ENCODE data around the gene GCNT1. TPM values are rescaled to one million over a fixed set of nuclear protein-coding genes. Genes with fewer than 3 reads are reported as not detected.
"Not testable (repeated sequence)": the region's sequence is repeated elsewhere in the genome, so short reads cannot be mapped to it uniquely, and the experiment has no call there.

The GCNT1 gene
- total RNA-seq, 1 experiment from 2014 or later, result 10.1 TPM

DNA sequence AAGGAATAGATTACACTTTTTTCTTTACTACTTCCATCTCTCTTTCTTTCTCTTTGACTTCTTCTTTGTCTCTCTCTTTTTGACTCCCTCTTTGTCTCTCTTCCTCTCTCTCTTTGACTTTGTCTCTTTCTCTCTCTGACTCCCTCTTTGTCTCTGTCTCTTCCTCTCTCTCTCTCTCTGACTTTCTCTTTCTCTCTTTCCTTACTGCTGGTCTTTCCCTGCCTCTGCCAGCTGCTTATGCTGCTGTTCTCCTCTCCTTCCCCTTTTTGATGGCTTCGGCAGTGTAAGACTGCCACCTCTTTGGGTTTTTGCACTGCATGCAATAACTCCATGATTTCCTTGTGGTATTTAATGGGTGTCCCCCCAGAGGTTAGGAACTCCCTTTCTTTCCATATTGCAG, 32.1 kb downstream of the GCNT1 start:
- not testable (repeated sequence) for H3K4me1 ChIP-seq; H3K27me3 ChIP-seq; H3K27ac ChIP-seq; H3K36me3 ChIP-seq; DNase-seq; H3K9me3 ChIP-seq (replicated peaks); H3K4me3 ChIP-seq

DNA sequence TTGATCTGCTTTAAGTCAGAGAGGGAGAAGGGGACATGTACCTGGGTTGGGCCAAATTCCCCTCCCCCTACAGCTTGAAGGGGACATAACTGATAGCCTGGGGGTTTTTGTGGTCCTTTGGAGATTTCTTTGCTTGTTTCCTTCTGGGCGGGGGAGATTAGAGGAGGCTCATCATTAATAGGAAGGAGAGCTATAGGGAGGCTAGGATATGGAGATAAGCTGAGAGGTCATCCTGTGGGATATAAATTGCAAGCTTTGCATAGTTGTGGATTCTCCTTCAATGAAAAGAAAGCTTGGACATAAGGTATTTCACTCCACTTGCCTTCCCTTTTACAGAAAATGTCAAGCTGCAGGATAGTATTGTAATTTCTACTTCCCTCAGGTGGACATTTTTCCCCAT, 34.5 kb downstream of the GCNT1 start:
- H3K4me1 ChIP-seq; H3K4me3 ChIP-seq; H3K9me3 ChIP-seq (replicated peaks); DNase-seq; H3K27me3 ChIP-seq; H3K27ac ChIP-seq; H3K36me3 ChIP-seq: not testable (repeated sequence)

DNA sequence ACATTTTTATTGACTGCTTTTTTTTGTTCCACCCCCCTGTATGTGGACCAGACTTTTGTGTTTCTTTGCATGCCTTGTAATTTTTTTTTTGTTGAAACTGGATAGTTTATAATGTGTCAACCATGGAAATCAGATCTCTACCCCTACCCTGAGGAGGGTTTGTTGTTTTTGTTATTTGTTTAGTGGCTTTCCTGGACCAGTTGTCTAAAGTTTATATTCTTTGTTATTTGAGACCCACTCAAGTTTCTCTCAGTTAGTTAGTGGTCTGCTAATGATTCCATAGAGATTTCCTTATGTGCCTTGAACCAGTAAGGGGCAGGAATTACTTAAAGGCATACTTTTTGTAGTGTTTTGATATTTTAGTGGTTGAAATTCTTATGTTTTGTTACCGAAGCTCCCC, 41.1 kb downstream of the GCNT1 start:
- H3K36me3 ChIP-seq, result peaks cover 3% of the 10 kb centered on the region
- no peak overlapping the region for H3K27ac ChIP-seq
- H3K4me3 ChIP-seq, result no peak overlapping the region
- no peaks in the 10 kb centered on the region for H3K27me3 ChIP-seq
- H3K9me3 ChIP-seq (replicated peaks), result no peaks in the 10 kb centered on the region
- peaks cover 5% of the 10 kb centered on the region; the same call in 1 of the 2 replicates for H3K4me1 ChIP-seq
- peak in 1 of 2 experiments; percentile 64 for DNase-seq

DNA sequence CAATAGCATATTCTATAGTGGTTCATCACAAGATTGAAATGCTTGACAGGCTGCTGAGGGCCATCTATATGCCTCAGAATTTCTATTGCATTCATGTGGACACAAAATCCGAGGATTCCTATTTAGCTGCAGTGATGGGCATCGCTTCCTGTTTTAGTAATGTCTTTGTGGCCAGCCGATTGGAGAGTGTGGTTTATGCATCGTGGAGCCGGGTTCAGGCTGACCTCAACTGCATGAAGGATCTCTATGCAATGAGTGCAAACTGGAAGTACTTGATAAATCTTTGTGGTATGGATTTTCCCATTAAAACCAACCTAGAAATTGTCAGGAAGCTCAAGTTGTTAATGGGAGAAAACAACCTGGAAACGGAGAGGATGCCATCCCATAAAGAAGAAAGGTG, 43.8 kb downstream of the GCNT1 start:
- H3K27me3 ChIP-seq, result no peaks in the 10 kb centered on the region
- no peak overlapping the region for H3K27ac ChIP-seq
- no peak for DNase-seq
- H3K4me3 ChIP-seq, result no peak overlapping the region
- H3K9me3 ChIP-seq (replicated peaks), result no peaks in the 10 kb centered on the region
- H3K36me3 ChIP-seq, result peaks cover 3% of the 10 kb centered on the region
- peaks cover 5% of the 10 kb centered on the region; the same call in 1 of the 2 replicates for H3K4me1 ChIP-seq

DNA sequence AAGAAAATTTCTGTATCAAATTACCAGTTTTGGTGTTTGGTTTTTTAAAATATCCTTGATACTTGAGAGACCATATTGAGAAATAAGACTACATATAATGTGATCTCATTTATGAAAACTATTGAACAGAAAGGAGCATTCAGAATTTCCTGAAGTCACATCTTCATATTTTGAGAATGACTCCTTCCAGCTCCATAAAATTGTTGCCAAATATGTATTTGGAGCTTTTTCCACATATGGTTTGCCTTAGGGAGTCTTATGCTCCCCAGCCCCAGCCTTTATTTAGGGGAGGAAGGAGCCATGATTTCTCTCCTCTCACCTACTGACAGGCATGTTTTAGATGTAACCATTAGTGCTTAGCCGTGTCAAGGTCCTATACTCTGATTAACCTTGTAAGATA, 51.1 kb downstream of the GCNT1 start:
- Histone ChIP-seq H3K4me1 (no peaks in the 10 kb centered on the region), H3K36me3 (no peaks in the 10 kb centered on the region), H3K9me3 (replicated peaks) (no peaks in the 10 kb centered on the region), H3K4me3 (no peak overlapping the region), H3K27me3 (no peaks in the 10 kb centered on the region), H3K27ac (no peak overlapping the region)
- DNase-seq, result no peak

DNA sequence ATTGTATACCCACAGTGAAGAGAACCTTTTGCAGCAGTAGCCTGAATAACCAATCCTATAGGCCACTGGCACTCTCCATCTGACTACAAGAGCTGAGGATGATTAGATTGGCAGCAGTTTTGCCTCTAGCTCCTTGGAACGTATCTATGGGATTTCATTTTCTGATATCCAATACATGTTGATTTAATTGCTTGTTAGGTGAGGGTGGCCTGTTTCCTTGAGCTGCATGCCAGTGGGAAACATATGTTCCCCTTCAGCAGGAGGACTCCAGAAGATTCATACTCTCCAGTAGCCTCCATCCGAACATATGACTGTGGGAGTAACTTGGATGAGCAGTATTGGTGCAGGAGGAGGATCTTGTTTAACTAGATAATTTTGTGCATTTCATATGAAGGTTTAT, 51.5 kb downstream of the GCNT1 start:
- Histone ChIP-seq H3K4me3 (no peak overlapping the region), H3K4me1 (no peaks in the 10 kb centered on the region), H3K36me3 (no peaks in the 10 kb centered on the region), H3K27me3 (no peaks in the 10 kb centered on the region), H3K9me3 (replicated peaks) (no peaks in the 10 kb centered on the region), H3K27ac (no peak overlapping the region)
- DNase-seq, result no peak

DNA sequence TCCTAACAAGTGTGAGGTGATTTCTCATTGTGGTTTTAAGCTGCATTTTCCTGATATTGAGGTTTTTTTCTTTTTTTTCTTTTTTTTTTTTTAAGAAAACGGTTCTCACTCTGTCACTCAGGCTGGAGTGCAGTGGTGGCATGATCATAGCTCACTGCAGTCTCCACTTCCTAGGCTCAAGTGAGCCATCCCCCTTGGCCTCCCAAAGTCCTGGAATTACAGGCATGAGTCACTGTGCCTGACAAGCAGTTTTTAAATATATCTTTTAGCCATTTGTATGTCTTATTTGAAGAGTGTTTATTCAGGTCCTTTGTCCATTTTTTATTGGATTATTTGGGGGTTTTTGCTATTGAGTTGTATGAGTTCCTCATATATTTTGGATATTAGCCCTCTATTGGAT, 53.8 kb downstream of the GCNT1 start:
- no peak overlapping the region for H3K27ac ChIP-seq
- no peaks in the 10 kb centered on the region for H3K4me1 ChIP-seq
- H3K27me3 ChIP-seq, result no peaks in the 10 kb centered on the region
- no peaks in the 10 kb centered on the region for H3K36me3 ChIP-seq
- H3K9me3 ChIP-seq (replicated peaks), result no peaks in the 10 kb centered on the region
- no peak overlapping the region for H3K4me3 ChIP-seq
- DNase-seq, result no peak

DNA sequence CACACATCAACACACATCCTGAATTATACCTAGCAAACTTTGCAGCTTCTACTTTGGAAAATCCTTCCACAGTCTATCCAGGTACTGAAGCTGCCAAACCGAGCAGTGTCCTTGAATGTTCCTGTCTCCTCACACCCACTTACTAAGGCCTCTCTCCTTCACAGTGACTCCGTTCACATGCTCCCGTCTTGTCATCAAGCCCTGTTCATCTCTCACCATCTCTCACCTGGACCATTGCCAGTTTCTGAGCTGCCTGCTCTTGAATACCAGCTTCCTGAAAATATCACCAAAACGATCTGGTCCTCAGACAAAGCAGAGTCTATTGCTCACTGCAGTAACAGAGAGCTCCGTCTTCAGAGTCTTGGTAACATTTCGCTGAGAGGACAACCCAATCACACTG, 57.4 kb downstream of the GCNT1 start:
- peaks cover 9% of the 10 kb centered on the region; the same call in 1 of the 2 replicates for H3K4me1 ChIP-seq
- H3K9me3 ChIP-seq (replicated peaks), result no peaks in the 10 kb centered on the region
- DNase-seq, result peak; percentile 20 to 42
- no peaks in the 10 kb centered on the region for H3K36me3 ChIP-seq
- H3K27me3 ChIP-seq, result no peaks in the 10 kb centered on the region
- no peak overlapping the region for H3K4me3 ChIP-seq
- no peak overlapping the region for H3K27ac ChIP-seq

DNA sequence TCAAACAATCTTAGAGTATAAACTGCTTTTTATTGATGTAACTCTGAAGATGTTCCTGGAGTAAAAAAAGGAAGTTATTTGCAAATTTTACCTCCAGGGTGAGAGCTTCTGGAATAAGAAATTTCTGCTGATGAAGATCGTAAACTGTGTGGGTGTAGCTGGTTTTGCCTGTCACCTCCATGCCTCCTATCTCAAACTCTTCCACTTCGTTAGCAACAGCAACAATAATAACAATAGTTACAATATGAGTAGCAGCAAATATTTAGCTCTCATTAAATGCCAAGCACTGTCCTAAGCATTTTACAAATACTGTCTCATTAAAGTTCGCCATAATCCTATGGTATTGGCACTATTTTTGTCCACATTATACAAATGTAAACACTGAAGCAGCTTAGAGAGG, 57.9 kb downstream of the GCNT1 start:
- Histone ChIP-seq H3K36me3 (no peaks in the 10 kb centered on the region), H3K4me3 (no peak overlapping the region), H3K27me3 (no peaks in the 10 kb centered on the region), H3K9me3 (replicated peaks) (no peaks in the 10 kb centered on the region), H3K27ac (no peak overlapping the region), H3K4me1 (peaks cover 9% of the 10 kb centered on the region; the same call in 1 of the 2 replicates)
- no peak for DNase-seq

DNA sequence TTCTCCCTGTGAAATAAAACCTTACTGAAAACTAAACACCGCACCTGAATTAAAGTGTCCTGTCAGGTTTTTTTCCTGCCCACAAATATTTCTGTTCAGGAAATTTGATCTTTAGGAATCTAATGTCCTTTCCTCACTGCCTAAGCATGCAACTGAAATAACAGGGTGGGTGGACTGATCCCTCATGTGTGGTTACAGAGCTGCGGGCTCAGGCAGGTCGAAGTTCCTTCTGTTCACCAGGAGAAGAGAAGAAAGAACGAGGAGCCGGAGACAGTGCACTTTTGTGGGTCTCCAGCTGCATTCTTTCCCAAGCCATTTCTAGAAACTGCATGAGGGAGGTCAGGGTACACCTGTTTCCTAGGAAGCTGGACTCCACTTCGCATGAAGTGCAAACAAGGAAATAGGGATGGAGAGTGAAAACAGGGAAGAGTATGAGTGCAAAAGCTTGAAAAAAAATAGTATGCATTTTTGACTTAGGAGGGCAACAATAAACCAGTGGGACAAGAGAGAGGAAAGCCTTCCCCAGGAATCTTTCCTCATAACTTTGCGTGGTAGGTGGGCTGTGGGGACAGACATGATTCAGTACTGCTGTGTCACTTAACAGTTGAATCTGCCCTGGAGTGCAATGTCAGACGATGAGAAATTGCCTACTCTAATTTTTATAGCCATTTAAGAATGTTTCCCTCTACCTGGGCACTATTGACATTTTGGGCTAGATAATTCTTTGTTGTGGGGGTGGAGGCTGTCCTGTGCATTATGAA, 60.3 kb downstream of the GCNT1 start:
- no peak overlapping the region for H3K27ac ChIP-seq
- peak; percentile 52 to 59 for DNase-seq
- peaks cover 9% of the 10 kb centered on the region; the same call in 1 of the 2 replicates for H3K4me1 ChIP-seq
- no peaks in the 10 kb centered on the region for H3K9me3 ChIP-seq (replicated peaks)
- no peaks in the 10 kb centered on the region for H3K27me3 ChIP-seq
- no peaks in the 10 kb centered on the region for H3K36me3 ChIP-seq
- H3K4me3 ChIP-seq, result no peak overlapping the region

DNA sequence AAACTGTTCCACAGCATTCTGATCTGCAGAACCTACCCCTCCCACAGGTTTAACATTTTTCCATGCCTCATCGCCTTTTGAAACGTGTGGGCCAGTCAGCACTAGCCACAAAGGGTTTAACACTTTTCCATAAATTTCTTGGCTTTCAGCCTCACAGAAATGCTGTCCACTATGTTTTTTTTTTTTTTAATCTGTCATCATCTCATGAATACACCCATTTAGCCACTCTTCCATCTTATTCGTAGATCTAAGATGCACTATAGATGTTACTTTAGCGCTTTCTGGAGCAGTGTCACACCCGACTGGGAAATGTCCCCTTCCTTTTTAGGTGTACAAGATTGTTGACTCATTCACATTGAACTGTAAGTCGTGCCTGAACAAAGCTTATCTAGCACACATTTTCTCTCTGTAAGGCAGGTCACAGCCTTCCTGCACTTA, 62.3 kb downstream of the GCNT1 start:
- peaks cover 9% of the 10 kb centered on the region; the same call in 1 of the 2 replicates for H3K4me1 ChIP-seq
- H3K9me3 ChIP-seq (replicated peaks), result no peaks in the 10 kb centered on the region; the same call in 1 of the 2 replicates
- H3K36me3 ChIP-seq, result no peaks in the 10 kb centered on the region
- no peak overlapping the region for H3K4me3 ChIP-seq
- no peak for DNase-seq
- no peaks in the 10 kb centered on the region for H3K27me3 ChIP-seq
- no peak overlapping the region for H3K27ac ChIP-seq

DNA sequence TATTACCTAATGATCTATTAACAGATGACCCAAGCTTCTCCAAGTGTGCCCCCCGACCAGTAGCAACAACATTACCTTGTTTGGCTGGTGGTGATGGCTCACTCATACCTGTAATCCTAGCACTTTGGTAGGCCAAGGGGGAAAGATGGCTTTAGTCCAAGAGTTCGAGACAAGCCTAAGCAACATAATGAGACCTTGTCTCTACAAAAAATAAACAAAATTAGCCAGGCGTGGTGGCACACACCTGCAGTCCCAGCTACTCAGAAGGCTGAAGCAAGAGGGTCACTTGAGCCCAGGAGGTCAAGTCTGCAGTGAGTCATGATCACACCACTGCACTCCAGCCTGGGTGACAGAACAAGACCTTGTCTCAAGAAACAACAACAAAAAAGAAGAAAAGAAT, 62.9 kb downstream of the GCNT1 start:
- no peaks in the 10 kb centered on the region for H3K27me3 ChIP-seq
- no peak overlapping the region for H3K4me3 ChIP-seq
- no peaks in the 10 kb centered on the region; the same call in 1 of the 2 replicates for H3K9me3 ChIP-seq (replicated peaks)
- no peaks in the 10 kb centered on the region for H3K36me3 ChIP-seq
- H3K4me1 ChIP-seq, result peaks cover 9% of the 10 kb centered on the region; the same call in 1 of the 2 replicates
- H3K27ac ChIP-seq, result no peak overlapping the region
- no peak for DNase-seq

DNA sequence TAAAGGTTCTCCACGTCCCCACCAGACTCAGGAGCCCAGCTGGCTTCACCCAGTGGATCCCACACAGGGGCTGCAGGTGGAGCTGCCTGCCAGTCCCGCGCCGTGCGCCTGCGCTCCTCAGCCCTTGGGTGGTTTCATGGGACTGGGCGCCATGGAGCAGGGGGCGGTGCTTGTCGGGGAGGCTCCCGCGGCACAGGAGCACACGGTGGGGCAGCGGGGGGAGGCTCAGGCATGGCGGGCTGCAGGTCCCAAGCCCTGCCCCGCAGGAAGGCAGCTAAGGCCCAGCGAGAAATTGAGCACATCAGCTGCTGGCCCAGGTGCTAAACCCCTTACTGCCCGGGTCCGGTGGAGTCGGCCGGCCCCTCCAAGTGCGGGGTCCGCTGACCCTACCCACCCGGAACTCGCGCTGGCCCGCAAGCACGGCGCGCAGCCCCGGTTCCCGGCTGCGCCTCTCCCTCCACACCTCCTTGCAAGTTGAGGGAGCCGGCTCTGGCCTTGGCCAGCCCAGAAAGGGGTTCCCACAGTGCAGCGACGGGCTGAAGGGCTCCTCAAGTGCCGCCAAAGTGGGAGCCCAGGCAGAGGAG, 64.7 kb downstream of the GCNT1 start:
- not testable (repeated sequence) for H3K27me3 ChIP-seq, H3K36me3 ChIP-seq, H3K4me3 ChIP-seq

DNA sequence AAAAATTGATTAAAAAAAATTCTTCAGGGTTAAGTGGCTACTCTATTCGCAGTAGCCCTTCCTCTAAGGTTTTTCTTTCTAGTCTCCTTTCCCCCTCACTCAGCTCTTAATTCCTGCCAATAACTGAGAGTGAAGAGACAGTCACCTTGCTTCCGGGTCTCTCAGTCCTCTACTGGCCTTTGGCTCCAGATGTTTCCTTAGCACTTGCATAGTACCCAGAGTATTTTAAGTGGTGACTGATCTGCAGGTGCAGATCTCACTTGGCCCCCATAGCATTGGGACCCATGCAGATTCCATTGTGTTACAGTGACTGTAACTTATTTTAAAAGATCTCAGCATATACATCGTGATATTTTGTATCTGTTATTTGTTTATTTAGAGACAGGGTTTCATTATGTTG, 66.2 kb downstream of the GCNT1 start:
- Histone ChIP-seq H3K27me3 (no peaks in the 10 kb centered on the region), H3K27ac (no peak overlapping the region), H3K36me3 (no peaks in the 10 kb centered on the region), H3K4me1 (peaks cover 3% of the 10 kb centered on the region; the same call in 1 of the 2 replicates), H3K4me3 (no peak overlapping the region), H3K9me3 (replicated peaks) (peaks cover 7% of the 10 kb centered on the region)
- no peak for DNase-seq

More for the DNA sequence above, 64.7 kb downstream of the GCNT1 start:
- DNase-seq; H3K9me3 ChIP-seq (replicated peaks); H3K27ac ChIP-seq; H3K4me1 ChIP-seq: not testable (repeated sequence)

DNA sequence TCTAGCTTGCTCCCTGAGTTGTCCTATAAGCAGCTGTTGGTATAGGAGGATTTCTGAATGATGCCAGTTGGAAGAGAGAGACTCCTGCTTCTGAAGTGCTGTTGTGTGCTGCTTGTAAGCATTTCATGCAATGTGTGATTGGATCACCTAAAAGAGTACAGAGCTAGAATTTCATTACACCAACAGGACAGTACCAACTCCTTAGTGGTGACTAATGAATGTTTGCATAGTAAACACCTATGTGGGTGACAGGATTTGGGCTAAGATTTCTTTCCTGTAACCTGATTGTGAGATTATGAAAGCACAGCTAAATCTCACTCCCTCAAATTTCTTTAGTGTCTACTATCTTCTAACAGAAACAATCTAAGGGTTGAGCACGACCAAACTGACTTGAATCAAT, 67.0 kb downstream of the GCNT1 start:
- H3K36me3 ChIP-seq, result no peaks in the 10 kb centered on the region
- DNase-seq, result no peak
- no peaks in the 10 kb centered on the region for H3K27me3 ChIP-seq
- peaks cover 7% of the 10 kb centered on the region for H3K9me3 ChIP-seq (replicated peaks)
- no peak overlapping the region for H3K4me3 ChIP-seq
- no peak overlapping the region for H3K27ac ChIP-seq
- peaks cover 3% of the 10 kb centered on the region for H3K4me1 ChIP-seq

DNA sequence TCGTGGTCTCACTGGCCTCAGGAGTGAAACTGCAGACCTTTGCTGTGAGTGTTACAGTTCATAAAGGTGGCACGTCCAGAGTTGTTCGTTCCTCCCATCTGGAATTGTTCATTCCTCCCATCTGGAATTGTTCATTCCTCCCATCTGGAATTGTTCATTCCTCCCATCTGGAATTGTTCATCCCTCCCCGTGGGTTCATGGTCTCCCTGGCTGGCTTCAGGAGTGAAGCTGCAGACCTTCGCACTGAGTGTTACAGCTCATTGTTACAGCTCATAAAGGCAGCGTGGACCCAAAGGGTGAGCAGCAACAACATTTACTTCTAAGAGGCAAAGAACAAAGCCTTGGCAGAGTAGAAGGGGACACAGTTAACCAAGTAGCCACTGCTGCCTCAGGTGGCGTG, 69.1 kb downstream of the GCNT1 start:
- Histone ChIP-seq H3K27ac (no peak overlapping the region), H3K36me3 (no peaks in the 10 kb centered on the region), H3K9me3 (replicated peaks) (peaks cover 7% of the 10 kb centered on the region), H3K4me1 (peaks cover 3% of the 10 kb centered on the region), H3K27me3 (no peaks in the 10 kb centered on the region), H3K4me3 (no peak overlapping the region)
- no peak for DNase-seq

Data from SJCRH30 (cell line).